GM12874 (cell line): ENCODE measurements around the gene SNAI3.

Source experiments
- TF ChIP-seq, protein P1 (sequence below): IDR thresholded peaks from 2 replicates; pipeline ENCODE4 v1.5.1; 2011; ENCODE audit warnings: low read depth, mild to moderate bottlenecking, control low read depth, low read length, moderate library complexity; ENCODE audit not compliant: insufficient read depth

SNAI3 gene

DNA sequence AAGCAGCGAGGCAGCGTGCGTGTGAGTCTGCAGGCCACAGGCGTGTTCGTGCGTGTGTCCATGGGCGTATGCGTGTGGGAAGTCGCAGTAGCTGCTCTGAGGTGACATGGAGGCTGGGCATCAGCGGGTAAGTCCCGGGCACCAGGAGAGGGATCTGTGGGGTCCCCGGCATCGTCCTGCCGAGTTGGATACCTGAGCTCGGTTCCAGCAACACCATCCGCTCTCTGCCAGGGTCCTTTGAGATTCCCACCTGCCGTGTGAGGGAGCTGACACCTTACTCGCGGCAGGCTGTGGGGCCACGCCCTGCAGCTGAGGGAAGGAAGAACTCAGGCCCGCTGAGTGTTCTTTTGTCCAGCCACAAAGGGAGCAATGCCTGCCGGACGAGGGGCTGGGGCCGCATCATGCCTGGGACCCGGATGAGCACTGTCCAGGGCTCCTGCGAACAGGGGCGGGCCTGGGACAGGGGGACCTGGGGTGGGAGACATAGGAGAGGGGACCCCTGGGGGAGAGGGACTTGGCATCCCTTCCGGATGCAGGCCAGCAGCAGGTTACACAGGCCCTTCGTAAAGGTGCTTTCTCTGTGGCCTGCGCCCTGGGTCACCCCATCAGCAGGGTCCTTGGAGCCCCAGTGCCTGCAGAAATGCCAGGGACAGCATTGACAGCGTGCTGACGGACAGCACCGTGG lies 5.0 kb upstream of the SNAI3 start:
- TF ChIP-seq, protein P1, sequence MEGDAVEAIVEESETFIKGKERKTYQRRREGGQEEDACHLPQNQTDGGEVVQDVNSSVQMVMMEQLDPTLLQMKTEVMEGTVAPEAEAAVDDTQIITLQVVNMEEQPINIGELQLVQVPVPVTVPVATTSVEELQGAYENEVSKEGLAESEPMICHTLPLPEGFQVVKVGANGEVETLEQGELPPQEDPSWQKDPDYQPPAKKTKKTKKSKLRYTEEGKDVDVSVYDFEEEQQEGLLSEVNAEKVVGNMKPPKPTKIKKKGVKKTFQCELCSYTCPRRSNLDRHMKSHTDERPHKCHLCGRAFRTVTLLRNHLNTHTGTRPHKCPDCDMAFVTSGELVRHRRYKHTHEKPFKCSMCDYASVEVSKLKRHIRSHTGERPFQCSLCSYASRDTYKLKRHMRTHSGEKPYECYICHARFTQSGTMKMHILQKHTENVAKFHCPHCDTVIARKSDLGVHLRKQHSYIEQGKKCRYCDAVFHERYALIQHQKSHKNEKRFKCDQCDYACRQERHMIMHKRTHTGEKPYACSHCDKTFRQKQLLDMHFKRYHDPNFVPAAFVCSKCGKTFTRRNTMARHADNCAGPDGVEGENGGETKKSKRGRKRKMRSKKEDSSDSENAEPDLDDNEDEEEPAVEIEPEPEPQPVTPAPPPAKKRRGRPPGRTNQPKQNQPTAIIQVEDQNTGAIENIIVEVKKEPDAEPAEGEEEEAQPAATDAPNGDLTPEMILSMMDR = no peak

DNA sequence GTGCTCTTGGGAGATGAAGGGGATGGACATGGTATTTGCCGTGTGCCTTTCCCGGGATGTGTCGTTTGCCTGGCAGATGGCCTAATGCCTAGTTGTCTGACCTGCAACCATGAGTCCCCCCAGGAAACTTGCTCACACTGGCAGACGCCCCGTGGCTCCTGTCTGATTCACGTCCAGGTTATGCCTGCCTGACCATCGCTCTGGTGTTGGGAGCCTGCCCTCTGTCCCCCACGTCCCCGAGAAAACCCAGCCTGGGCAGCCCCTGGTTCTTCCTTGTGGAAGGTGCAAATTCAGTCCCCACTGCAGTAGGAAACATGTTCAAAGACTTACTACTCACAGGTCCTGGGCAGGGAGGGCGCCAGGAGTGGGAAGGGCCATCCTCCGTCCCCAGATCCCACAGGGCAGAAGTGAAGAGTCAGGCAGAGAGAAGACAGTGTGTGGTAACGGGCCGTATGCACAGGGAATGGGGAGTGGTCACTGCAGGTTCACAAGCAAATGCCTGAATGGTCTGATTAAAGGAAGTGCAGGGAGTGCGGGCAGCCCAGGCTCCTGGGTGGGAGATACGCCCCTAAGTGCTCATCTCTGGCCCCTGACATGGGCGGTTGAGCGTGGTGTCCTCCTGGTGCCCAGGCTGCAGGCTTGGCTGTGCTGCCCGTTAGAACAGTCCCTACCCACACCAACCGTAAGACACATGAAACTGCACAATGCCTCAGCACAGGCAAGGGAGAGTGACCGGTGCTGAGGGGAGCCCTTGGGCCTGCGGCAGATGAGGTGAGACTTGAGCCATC lies 4.2 kb upstream of the SNAI3 start:
- TF ChIP-seq, protein P1 = no peak

DNA sequence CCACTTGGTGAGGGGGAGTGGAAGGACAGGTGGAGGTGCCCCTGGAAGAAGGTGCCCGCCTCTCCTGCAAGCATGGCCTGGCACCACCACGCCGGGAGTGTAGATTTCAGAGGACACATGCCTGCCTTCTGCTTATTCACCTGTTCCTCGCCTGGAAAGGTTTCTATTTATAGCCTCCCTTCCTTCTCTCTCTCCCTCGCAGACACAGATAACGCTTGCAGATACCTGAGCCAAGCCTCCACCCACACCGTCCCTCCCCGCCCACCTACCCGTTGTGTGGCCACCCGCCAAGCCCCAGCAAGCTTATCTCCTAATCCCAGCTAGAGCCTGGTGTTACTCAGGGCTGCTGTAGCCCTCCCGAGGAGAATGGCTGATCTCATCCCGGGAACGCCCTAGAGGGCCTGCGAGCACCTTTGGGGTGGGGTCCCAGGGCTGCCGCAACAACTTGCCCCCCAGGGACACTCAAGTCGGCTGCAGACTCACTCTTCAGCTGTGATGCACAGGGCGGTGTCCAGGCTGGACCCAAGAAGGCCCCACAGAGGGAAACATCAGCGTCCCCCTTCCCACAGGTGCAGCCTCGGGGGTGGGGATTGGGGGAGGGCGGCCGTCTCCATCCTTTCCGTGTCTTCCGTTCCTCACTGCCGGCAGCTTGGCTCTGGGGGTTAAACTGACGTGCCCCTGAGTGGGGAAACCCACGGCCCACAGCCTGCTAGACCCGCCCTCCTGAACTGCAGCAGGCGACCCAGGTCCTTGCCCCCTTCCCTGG lies 1.9 kb upstream of the SNAI3 start:
- TF ChIP-seq, protein P1 = no peak

DNA sequence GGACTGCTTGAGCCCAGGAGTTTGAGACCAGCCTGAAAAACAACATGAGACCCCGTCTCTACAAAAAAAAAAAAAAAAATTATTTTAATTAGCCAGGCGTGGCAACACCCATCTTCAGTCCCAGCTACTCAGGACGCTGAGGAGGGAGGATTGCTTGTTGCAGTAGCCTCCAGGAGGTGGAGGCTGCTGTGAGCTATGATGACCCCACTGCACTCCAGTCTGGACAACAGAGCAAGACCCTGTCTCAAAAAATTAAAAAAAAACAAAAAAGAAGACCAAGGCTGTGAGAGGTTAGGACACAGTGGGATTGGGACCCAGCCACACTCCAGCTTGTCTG lies 1.3 kb upstream of the SNAI3 start:
- TF ChIP-seq, protein P1 = no peak

DNA sequence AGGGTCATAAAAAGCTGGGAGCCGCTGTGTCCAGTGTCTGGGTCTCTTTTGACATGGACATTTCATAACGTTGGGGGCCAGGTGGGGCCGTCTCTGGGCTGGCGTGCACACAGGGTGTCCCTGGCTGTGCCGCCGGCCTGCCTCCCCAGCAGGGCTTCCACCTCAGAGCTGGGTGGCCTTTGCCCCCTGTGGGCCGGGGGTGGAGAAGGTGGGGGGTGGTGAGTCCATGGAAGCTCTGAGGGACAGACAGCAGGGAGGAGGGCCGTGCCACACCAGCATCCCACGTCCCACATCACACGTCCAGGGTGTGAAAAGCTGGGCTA lies 908 bp upstream of the SNAI3 start:
- TF ChIP-seq, protein P1 = no peak

DNA sequence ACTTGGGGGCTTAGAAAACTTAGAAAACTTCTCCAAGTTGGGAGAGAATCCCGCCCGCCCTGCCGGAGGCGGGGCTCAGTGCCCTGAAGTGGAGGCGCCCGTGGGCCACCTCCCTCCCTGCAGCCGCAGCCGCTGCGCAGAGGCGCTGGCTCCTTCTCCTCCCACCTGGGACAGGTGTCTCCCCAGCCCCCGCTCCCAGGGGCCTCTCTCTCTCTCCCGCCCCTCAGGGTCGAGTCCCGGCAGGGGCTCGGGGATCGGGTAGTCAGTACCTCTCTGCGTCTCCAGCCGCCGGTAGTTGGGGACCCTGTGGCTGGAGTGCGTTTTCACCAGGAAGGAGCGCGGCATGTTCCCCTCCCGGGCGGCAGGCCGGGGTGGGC lies 257 bp downstream of the SNAI3 start:
- TF ChIP-seq, protein P1 = no peak
